Caco-2 (cell line): Measurements from ENCODE around the gene NR6A1. TPM values are rescaled to one million over a fixed set of nuclear protein-coding genes. Genes with fewer than 3 reads are reported as not detected.

ENCODE experiments used
- BruUV-seq: library from RNA; stranded (reverse); fragments of 400-500 nt; replicated peaks from 2 replicates; lab custom pipeline; 2021; lab: Mats Ljungman, UMichigan
- CTCF ChIA-PET: fragments of 300-600 bp; sonication (Branson Sonifier 250); formaldehyde crosslinking; loops from one replicate; lab custom pipeline; 2022; ENCODE audit warnings: antibody characterized with exemption; lab: Charles Lee
- POLR2A ChIA-PET: fragments of 300-600 bp; sonication (Branson Sonifier 250); formaldehyde crosslinking; loops from one replicate; lab custom pipeline; 2022; ENCODE audit warnings: antibody characterized with exemption; lab: Charles Lee
- DNase-seq, 2 experiments: peaks; one replicate each; pipeline versions ENCODE4 v3.0.0 to v3.0.0-alpha.2; 2020 to 2022
- H3K27me3 ChIP-seq: replicated peaks from 2 replicates; pipeline ENCODE4 v1.6.0; 2011; ENCODE audit warnings: low read length; ENCODE audit not compliant: control insufficient read depth, insufficient read depth
- H3K36me3 ChIP-seq: 2 replicates; pipeline ENCODE4 v1.5.1; 2011; ENCODE audit warnings: low read length; ENCODE audit not compliant: control insufficient read depth, insufficient read depth
- H3K4me1 ChIP-seq: fragments of 250-450 bp; sonication (Bioruptor Pico); 2 replicates; pipeline ENCODE4 v1.5.1; 2020; ENCODE audit warnings: mild to moderate bottlenecking
- H3K4me3 ChIP-seq: 2 replicates; pipeline ENCODE4 v1.5.1; 2011; ENCODE audit warnings: low read depth, mild to moderate bottlenecking, control low read depth, low read length
- H3K9me3 ChIP-seq: fragments of 250-450 bp; sonication (Bioruptor Pico); 2 replicates; pipeline ENCODE4 v1.5.1; 2020; ENCODE audit warnings: mild to moderate bottlenecking, moderate library complexity
- H3K27ac Mint-ChIP-seq: one replicate; pipeline ENCODE4 v1.8.0; 2022; ENCODE audit warnings: mixed read lengths; ENCODE audit not compliant: unreplicated experiment
- H3K27me3 Mint-ChIP-seq: one replicate; pipeline ENCODE4 v1.8.0; 2022; ENCODE audit warnings: mixed read lengths; ENCODE audit not compliant: insufficient read depth, unreplicated experiment
- H3K36me3 Mint-ChIP-seq: one replicate; pipeline ENCODE4 v1.8.0; 2022; ENCODE audit warnings: mild to moderate bottlenecking, mixed read lengths; ENCODE audit not compliant: insufficient read depth, unreplicated experiment
- H3K4me1 Mint-ChIP-seq: one replicate; pipeline ENCODE4 v1.8.0; 2022; ENCODE audit warnings: low read depth, mixed read lengths; ENCODE audit not compliant: unreplicated experiment
- H3K4me3 Mint-ChIP-seq: one replicate; pipeline ENCODE4 v1.8.0; 2022; ENCODE audit warnings: mild to moderate bottlenecking, moderate library complexity, mixed read lengths; ENCODE audit not compliant: unreplicated experiment
- H3K9me3 Mint-ChIP-seq: one replicate; pipeline ENCODE4 v1.8.0; 2022; ENCODE audit warnings: mixed read lengths; ENCODE audit not compliant: unreplicated experiment
- intact Hi-C: fragments of 100-400 bp; cut with micrococcal nuclease; formaldehyde crosslinking; loops from one replicate; pipeline ENCODE4 v1.10.0; 2022; ENCODE audit not compliant: unreplicated experiment
- total RNA-seq: library from RNA; stranded (reverse); gene quantifications from 2 replicates; pipeline ENCODE4 v1.2.3, GENCODE V29; 2022
- TF ChIP-seq, protein P1 (sequence below), 2 experiments: fragments of 200-600 bp in 1 of 2; IDR thresholded peaks; 1 replicate in 1 of 2; 2 replicates in 1 of 2; pipeline versions ENCODE4 v1.5.1 to v1.8.0; 2011 to 2022; ENCODE audit warnings: antibody characterized with exemption in 1 of 2, control low read depth in 1 of 2, inconsistent platforms in 1 of 2, low read depth in 1 of 2, low read length in 1 of 2, mild to moderate bottlenecking in 1 of 2, moderate library complexity in 1 of 2; ENCODE audit not compliant: insufficient read depth in 1 of 2, severe bottlenecking in 1 of 2, unreplicated experiment in 1 of 2

Gene NR6A1
- total RNA-seq, 1 experiment from 2014 or later, result 33.6 TPM

DNA sequence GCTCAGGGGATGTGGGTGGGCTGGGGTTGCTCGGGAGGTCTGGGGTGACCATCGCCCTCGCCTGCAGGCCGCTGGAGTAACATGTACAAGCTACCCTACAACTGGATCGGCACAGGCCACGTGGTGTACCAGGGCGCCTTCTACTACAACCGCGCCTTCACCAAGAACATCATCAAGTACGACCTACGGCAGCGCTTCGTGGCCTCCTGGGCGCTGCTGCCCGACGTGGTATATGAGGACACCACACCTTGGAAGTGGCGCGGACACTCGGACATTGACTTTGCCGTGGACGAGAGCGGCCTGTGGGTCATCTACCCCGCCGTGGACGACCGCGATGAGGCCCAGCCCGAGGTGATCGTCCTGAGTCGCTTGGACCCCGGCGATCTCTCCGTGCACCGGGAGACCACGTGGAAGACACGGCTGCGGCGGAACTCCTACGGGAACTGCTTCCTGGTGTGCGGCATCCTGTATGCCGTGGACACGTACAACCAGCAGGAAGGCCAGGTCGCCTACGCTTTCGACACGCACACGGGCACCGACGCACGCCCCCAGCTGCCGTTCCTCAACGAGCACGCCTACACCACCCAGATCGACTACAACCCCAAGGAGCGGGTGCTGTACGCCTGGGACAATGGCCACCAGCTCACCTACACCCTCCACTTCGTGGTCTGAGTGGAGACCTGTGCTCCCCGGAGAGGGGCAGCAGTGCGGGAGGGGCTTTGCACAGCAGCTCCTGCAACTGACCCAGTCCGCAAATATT is 38.8 kb upstream of the NR6A1 start:
- no peak for DNase-seq
- Mint-ChIP-seq H3K4me3 (no peak overlapping the region), H3K36me3 (peaks cover 4% of the 10 kb centered on the region), H3K4me1 (peaks cover 30% of the 10 kb centered on the region), H3K27ac (peak overlapping the region; percentile 86), H3K27me3 (no peaks in the 10 kb centered on the region), H3K9me3 (no peaks in the 10 kb centered on the region)
- H3K36me3 ChIP-seq, result no peaks in the 10 kb centered on the region
- no peak overlapping the region for H3K4me3 ChIP-seq
- BruUV-seq, result no TSS peak
- CTCF ChIA-PET, result interaction anchor here (1.4 to 1.5 kb wide), 2 partner anchors 33 to 39 kb away, joined by 3 to 9 read pairs; partner anchors contain the start of genes NR6A1 and OLFML2A
- H3K9me3 ChIP-seq, result no peaks in the 10 kb centered on the region
- POLR2A ChIA-PET, result no interaction called here
- intact Hi-C loops, result no loop called here
- no peaks in the 10 kb centered on the region for H3K27me3 ChIP-seq
- peaks cover 34% of the 10 kb centered on the region for H3K4me1 ChIP-seq
- TF ChIP-seq, protein P1, sequence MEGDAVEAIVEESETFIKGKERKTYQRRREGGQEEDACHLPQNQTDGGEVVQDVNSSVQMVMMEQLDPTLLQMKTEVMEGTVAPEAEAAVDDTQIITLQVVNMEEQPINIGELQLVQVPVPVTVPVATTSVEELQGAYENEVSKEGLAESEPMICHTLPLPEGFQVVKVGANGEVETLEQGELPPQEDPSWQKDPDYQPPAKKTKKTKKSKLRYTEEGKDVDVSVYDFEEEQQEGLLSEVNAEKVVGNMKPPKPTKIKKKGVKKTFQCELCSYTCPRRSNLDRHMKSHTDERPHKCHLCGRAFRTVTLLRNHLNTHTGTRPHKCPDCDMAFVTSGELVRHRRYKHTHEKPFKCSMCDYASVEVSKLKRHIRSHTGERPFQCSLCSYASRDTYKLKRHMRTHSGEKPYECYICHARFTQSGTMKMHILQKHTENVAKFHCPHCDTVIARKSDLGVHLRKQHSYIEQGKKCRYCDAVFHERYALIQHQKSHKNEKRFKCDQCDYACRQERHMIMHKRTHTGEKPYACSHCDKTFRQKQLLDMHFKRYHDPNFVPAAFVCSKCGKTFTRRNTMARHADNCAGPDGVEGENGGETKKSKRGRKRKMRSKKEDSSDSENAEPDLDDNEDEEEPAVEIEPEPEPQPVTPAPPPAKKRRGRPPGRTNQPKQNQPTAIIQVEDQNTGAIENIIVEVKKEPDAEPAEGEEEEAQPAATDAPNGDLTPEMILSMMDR (IDR thresholded peaks at IDR 0.05; ENCODE audit: insufficient read depth in 1 of 2, low read depth in 1 of 2, low read length in 1 of 2, severe bottlenecking in 1 of 2, unreplicated experiment in 1 of 2), result no peak

DNA sequence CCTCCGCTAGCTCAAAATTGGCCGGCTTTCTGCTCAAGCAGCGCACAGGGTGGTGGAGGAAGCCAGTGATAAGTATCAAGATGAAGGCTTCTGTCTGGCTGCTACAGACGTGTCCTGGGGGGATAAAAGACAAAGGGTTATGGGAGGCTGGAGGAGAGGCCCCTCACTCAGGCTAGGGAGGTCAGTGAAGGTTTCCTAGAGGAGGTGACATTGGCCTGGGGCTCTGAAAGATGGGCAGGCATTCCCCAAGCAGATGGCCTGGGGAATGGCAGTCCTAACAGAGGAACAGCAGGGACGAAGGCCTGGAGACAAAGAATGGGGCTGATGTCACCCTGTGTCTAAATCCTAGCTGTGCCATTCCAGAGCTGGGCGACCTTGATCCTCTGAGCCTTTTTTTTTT is 38.1 kb upstream of the NR6A1 start:
- ChIA-PET POLR2A (no interaction called here), CTCF (no interaction called here)
- intact Hi-C loops, result no loop called here
- Mint-ChIP-seq H3K27me3 (no peaks in the 10 kb centered on the region), H3K9me3 (no peaks in the 10 kb centered on the region), H3K36me3 (peaks cover 4% of the 10 kb centered on the region), H3K27ac (peak overlapping the region; percentile 61), H3K4me3 (no peak overlapping the region), H3K4me1 (peaks cover 30% of the 10 kb centered on the region)
- Histone ChIP-seq H3K4me1 (peaks cover 34% of the 10 kb centered on the region), H3K4me3 (no peak overlapping the region), H3K36me3 (no peaks in the 10 kb centered on the region), H3K9me3 (no peaks in the 10 kb centered on the region), H3K27me3 (no peaks in the 10 kb centered on the region)
- TF ChIP-seq, protein P1 (IDR thresholded peaks at IDR 0.05; ENCODE audit: insufficient read depth in 1 of 2, low read depth in 1 of 2, low read length in 1 of 2, severe bottlenecking in 1 of 2, unreplicated experiment in 1 of 2), result no peak
- no peak for DNase-seq
- BruUV-seq, result no TSS peak

DNA sequence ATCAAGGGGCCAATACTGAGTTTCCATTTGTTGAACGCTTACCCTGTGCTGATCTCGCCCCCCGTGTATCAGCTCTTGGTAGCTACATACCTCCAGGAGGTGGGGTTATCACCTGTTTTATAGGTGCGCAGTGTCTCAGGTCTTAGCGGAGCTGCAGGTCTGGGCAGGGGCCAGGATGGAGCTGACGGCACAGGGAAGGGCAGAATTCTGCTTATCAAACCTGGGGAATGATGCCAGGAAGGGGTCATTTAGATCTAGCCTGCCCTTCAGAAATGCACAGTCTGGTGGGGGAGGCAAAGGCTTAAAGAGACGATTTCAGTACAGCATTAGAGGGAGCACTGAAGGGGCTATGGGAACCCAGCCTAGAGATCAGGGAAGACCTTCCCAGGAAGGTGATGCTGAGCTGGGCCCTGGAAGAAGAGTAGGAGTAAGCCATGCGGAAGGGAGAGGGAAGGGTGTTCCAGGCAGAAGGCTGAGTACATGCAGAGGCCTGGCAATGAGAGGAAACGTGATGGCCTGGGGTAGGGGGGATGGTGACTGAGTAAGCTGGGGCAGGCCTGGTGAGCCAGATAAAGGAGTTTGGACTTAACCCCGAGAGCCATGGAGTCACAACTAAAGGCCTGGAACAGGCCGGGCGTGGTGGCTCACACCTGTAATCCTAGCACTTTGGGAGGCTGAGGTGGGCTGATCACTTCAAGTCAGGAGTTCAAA is 37.3 kb upstream of the NR6A1 start:
- intact Hi-C loops, result no loop called here
- BruUV-seq, result no TSS peak
- no peaks in the 10 kb centered on the region for H3K9me3 ChIP-seq
- TF ChIP-seq, protein P1 (IDR thresholded peaks at IDR 0.05; ENCODE audit: insufficient read depth in 1 of 2, low read depth in 1 of 2, low read length in 1 of 2, severe bottlenecking in 1 of 2, unreplicated experiment in 1 of 2), result no peak
- no peaks in the 10 kb centered on the region for H3K27me3 ChIP-seq
- Mint-ChIP-seq H3K9me3 (no peaks in the 10 kb centered on the region), H3K27me3 (no peaks in the 10 kb centered on the region), H3K27ac (no peak overlapping the region), H3K36me3 (peaks cover 4% of the 10 kb centered on the region), H3K4me3 (no peak overlapping the region), H3K4me1 (peaks cover 30% of the 10 kb centered on the region)
- H3K4me3 ChIP-seq, result no peak overlapping the region
- H3K4me1 ChIP-seq, result peaks cover 34% of the 10 kb centered on the region
- CTCF ChIA-PET, result no interaction called here
- DNase-seq, result no peak
- no peaks in the 10 kb centered on the region for H3K36me3 ChIP-seq
- POLR2A ChIA-PET, result no interaction called here
